ENCODE results near the gene CDH19. TPM values are rescaled to one million over a fixed set of nuclear protein-coding genes. Genes with fewer than 3 reads are reported as not detected.

CDH19 gene
- polyA plus RNA-seq, 1 donor (not counting 4 experiments of a cell fraction or from before 2014, with no cell fraction given): not detected

DNA sequence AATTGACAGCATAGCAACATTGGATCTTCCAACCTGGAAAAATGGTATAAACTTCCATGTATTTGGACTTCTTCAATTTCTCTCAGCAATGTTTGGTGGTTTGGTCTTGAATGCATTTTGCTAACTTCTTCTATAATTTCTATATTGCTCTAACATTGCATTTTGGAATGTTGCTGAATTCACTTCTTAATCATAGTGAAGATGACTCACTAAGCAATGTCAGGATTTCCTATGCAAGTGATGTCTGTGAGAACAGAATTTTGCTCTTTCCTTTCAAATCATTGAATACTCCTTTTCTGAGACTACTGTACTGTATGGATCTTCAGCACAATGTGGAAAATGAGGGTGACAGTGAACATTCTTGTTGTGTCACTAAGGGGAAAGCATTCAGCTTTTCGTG, 28.9 kb upstream of the CDH19 start:
- dilution Hi-C loops (cut with MboI; ENCODE audit: extremely low pct_ligation_motif_present, low sequenced_read_pairs): no loop called here
- no peak for FAIRE-seq
- H2AFZ ChIP-seq (ENCODE audit: control insufficient read depth, low read length): no peak overlapping the region
- no peak for DNase-seq (ENCODE audit: low read depth, low spot score)
- H3K27ac ChIP-seq (ENCODE audit: control insufficient read depth, insufficient read depth, low read length): no peak overlapping the region
- no peaks in the 10 kb centered on the region for H3K9me1 ChIP-seq (ENCODE audit: control insufficient read depth, extremely low read depth, insufficient read depth, low read length)
- H3K36me3 ChIP-seq (ENCODE audit: control insufficient read depth in 2 of 2, extremely low read depth in 1 of 2, insufficient read depth in 2 of 2, low read length in 2 of 2): no peaks in the 10 kb centered on the region
- no peaks in the 10 kb centered on the region for H3K4me1 ChIP-seq (ENCODE audit: control insufficient read depth, extremely low read depth, insufficient read depth, low read length)
- H4K20me1 ChIP-seq (ENCODE audit: control insufficient read depth, extremely low read depth, insufficient read depth, low read length): no peaks in the 10 kb centered on the region
- H3K79me2 ChIP-seq (ENCODE audit: control insufficient read depth, insufficient read depth, low read length): no peaks in the 10 kb centered on the region
- H3K4me3 ChIP-seq (ENCODE audit: control insufficient read depth in 2 of 3, extremely low read depth in 1 of 3, insufficient read depth in 2 of 3, low read depth in 1 of 3, low read length in 3 of 3): no peak overlapping the region
- H3K4me2 ChIP-seq (ENCODE audit: control insufficient read depth, extremely low read depth, insufficient read depth, low read depth, low read length): no peak overlapping the region
- H3K9me3 ChIP-seq (ENCODE audit: control insufficient read depth, low read depth, low read length): no peaks in the 10 kb centered on the region
- TF ChIP-seq EZH2 (IDR thresholded peaks at IDR 0.05; ENCODE audit: low read length): no peak
- TF ChIP-seq, protein P1, sequence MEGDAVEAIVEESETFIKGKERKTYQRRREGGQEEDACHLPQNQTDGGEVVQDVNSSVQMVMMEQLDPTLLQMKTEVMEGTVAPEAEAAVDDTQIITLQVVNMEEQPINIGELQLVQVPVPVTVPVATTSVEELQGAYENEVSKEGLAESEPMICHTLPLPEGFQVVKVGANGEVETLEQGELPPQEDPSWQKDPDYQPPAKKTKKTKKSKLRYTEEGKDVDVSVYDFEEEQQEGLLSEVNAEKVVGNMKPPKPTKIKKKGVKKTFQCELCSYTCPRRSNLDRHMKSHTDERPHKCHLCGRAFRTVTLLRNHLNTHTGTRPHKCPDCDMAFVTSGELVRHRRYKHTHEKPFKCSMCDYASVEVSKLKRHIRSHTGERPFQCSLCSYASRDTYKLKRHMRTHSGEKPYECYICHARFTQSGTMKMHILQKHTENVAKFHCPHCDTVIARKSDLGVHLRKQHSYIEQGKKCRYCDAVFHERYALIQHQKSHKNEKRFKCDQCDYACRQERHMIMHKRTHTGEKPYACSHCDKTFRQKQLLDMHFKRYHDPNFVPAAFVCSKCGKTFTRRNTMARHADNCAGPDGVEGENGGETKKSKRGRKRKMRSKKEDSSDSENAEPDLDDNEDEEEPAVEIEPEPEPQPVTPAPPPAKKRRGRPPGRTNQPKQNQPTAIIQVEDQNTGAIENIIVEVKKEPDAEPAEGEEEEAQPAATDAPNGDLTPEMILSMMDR (optimal IDR thresholded peaks at IDR 0.05 in 1 of 3, IDR thresholded peaks at IDR 0.05 in 1 of 3, conservative IDR thresholded peaks at IDR 0.05 in 1 of 3; ENCODE audit: extremely low read depth in 1 of 3, insufficient read depth in 2 of 3, low read length in 3 of 3): no peak
- no peak overlapping the region for H3K9ac ChIP-seq (ENCODE audit: control insufficient read depth, extremely low read depth, insufficient read depth, low read length)
- H3K27me3 ChIP-seq (ENCODE audit: control insufficient read depth, extremely low read depth, insufficient read depth, low read length): no peaks in the 10 kb centered on the region

DNA sequence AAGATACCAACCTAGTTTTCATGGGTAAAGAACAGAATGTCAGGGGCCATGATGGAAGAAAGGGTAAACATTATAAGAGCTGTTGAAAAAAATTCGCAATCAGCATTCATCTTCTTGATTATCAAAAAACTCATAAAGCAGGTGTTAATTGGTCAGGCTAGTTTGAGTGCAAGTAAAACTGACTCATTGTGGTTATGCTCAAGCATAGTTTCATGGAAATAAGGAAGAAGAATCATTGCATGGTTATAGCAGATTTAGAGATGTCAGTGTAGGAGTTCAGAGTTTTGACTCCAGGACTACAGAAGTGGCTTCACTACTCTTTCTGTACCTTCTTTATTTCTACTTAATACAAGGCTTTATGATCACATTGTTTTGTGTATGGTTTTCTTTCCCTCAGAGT, 26.9 kb upstream of the CDH19 start:
- H3K9me1 ChIP-seq (ENCODE audit: control insufficient read depth, extremely low read depth, insufficient read depth, low read length): no peaks in the 10 kb centered on the region
- dilution Hi-C loops (cut with MboI; ENCODE audit: extremely low pct_ligation_motif_present, low sequenced_read_pairs): no loop called here
- no peak overlapping the region for H3K4me2 ChIP-seq (ENCODE audit: control insufficient read depth, extremely low read depth, insufficient read depth, low read depth, low read length)
- no peak for DNase-seq (ENCODE audit: low read depth, low spot score)
- no peaks in the 10 kb centered on the region for H4K20me1 ChIP-seq (ENCODE audit: control insufficient read depth, extremely low read depth, insufficient read depth, low read length)
- no peaks in the 10 kb centered on the region for H3K36me3 ChIP-seq (ENCODE audit: control insufficient read depth in 2 of 2, extremely low read depth in 1 of 2, insufficient read depth in 2 of 2, low read length in 2 of 2)
- no peak overlapping the region for H3K27ac ChIP-seq (ENCODE audit: control insufficient read depth, insufficient read depth, low read length)
- H2AFZ ChIP-seq (ENCODE audit: control insufficient read depth, low read length): no peak overlapping the region
- no peaks in the 10 kb centered on the region for H3K4me1 ChIP-seq (ENCODE audit: control insufficient read depth, extremely low read depth, insufficient read depth, low read length)
- no peak for TF ChIP-seq EZH2 (IDR thresholded peaks at IDR 0.05; ENCODE audit: low read length)
- TF ChIP-seq, protein P1 (optimal IDR thresholded peaks at IDR 0.05 in 1 of 3, IDR thresholded peaks at IDR 0.05 in 1 of 3, conservative IDR thresholded peaks at IDR 0.05 in 1 of 3; ENCODE audit: extremely low read depth in 1 of 3, insufficient read depth in 2 of 3, low read length in 3 of 3): no peak
- FAIRE-seq: no peak
- H3K27me3 ChIP-seq (ENCODE audit: control insufficient read depth, extremely low read depth, insufficient read depth, low read length): no peaks in the 10 kb centered on the region
- no peak overlapping the region for H3K9ac ChIP-seq (ENCODE audit: control insufficient read depth, extremely low read depth, insufficient read depth, low read length)
- H3K9me3 ChIP-seq (ENCODE audit: control insufficient read depth, low read depth, low read length): no peaks in the 10 kb centered on the region
- no peak overlapping the region for H3K4me3 ChIP-seq (ENCODE audit: control insufficient read depth in 2 of 3, extremely low read depth in 1 of 3, insufficient read depth in 2 of 3, low read depth in 1 of 3, low read length in 3 of 3)
- no peaks in the 10 kb centered on the region for H3K79me2 ChIP-seq (ENCODE audit: control insufficient read depth, insufficient read depth, low read length)

Data from keratinocyte (primary cell).